Psoas muscle (tissue), 8 donors: ENCODE results near the gene SUCO. TPM values are rescaled to one million over a fixed set of nuclear protein-coding genes. Genes with fewer than 3 reads are reported as not detected.

ENCODE experiments used
- ATAC-seq, 4 donors: fragments of 200-7000 bp; cut with Tn5 transposase; one replicate each; pipeline ENCODE4 v1.9.1; 2020; ENCODE audit warnings: moderate library complexity in 3 of 4, mild to moderate bottlenecking in 2 of 4
- DNase-seq, 2 donors: peaks; one replicate each; pipeline ENCODE4 v3.0.0-alpha.2; 2020
- H3K27ac ChIP-seq: fragments of 200-600 bp; one replicate; pipeline ENCODE4 v1.8.0; 2022
- H3K27me3 ChIP-seq, 3 donors: fragments of 200-600 bp in 1 of 3; one replicate each; pipeline versions ENCODE4 v1.6.1 to v1.8.0; 2013 to 2022; ENCODE audit warnings: low read length in 2 of 3, mild to moderate bottlenecking in 2 of 3, moderate library complexity in 1 of 3; ENCODE audit not compliant: insufficient read depth in 3 of 3
- H3K36me3 ChIP-seq, 2 donors: fragments of 200-600 bp in 1 of 2; one replicate each; pipeline versions ENCODE4 v1.6.1 to v1.8.0; 2013 to 2022; ENCODE audit warnings: low read depth in 1 of 2, mild to moderate bottlenecking in 1 of 2, moderate library complexity in 1 of 2; ENCODE audit not compliant: insufficient read depth in 1 of 2
- H3K4me1 ChIP-seq: fragments of 200-600 bp; one replicate; pipeline ENCODE4 v1.8.0; 2022
- H3K4me3 ChIP-seq: fragments of 200-600 bp; one replicate; pipeline ENCODE4 v1.8.0; 2022; ENCODE audit warnings: mild to moderate bottlenecking
- H3K9me3 ChIP-seq: fragments of 200-600 bp; one replicate; pipeline ENCODE4 v1.8.0; 2022
- WGBS, 3 donors: extraction: QIAGEN DNeasy Blood & Tissue Kit; methylation state at CpG; one replicate each; pipeline versions ENCODE4 v1.1.6 to v1.1.7; 2013; 5-methylcytosine and 5-hydroxymethylcytosine counted together
- intact Hi-C, 2 donors: fragments of 100-400 bp; cut with DNase I; formaldehyde crosslinking; loops; one replicate each; pipeline versions ENCODE4 v1.11.0 to v1.14.2; 2022
- polyA plus RNA-seq, 3 donors: library from polyadenylated mRNA; stranded (reverse); fragments of 200-250 nt; gene quantifications; one replicate each; pipeline ENCODE4 v1.2.3, GENCODE V29; 2013
- total RNA-seq, 4 donors: library from RNA; stranded (reverse); fragmentation: NEBNext Ultra II Directional in 2 of 4; extraction: Animal tissue kit (Norgen Biotek cat#: 25700) in 2 of 4; gene quantifications; one replicate each; pipeline versions ENCODE4 v1.2.1 to v1.2.4, GENCODE V29; 2021 to 2023
- TF ChIP-seq, protein P1 (sequence below): fragments of 200-600 bp; IDR thresholded peaks from one replicate; pipeline ENCODE4 v1.8.0; 2022; ENCODE audit warnings: antibody characterized with exemption
- donor health status: healthy with polysubstance abuse.
- donor health status: DM: no; HTN: no; CAD: no; lungs with moderate emphysema.
- donor health status: Bipolar disorder and iron deficiency.
- donor health status: healthy.
- donor health status: DM: yes; HTN: yes; CAD: no.
- donor health status: DM: no; HTN: no; CAD: no.
- donor health status: DM: no; HTN: no; CAD: no.
- donor health status: DM: yes; HTN: yes; CAD: no.

The SUCO gene
- total and polyA plus RNA-seq, 7 donors = 2.6 to 8.2 (median 6.2) TPM

DNA sequence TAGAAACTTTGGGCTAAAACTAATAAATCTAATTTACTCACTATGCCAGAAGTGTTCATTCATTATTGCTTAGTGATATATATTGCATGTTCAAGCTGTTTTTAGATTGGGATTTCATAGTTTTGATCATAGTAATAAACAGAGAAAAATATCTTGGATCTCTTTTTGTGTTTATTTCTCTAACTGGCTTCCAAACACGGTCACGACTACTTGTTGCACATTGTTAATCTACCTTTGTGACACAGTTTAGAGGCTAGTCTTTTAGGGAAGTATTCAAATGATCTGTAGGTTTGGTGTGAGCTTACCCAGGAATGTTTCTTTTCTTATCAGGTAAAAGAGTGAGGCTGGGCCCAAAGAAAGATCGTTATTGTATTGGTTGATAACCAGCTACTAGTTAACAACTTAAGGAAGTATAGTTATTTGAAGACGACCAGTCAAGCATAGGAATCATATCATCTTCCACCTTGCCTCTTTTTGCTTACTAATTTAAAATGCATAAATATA, 75.2 kb downstream of the SUCO start:
- no peaks in the 10 kb centered on the region for H3K27me3 ChIP-seq
- no peak overlapping the region for H3K27ac ChIP-seq
- intact Hi-C loops = no loop called here
- ATAC-seq (no peak), DNase-seq (no peak)
- no peaks in the 10 kb centered on the region for H3K4me1 ChIP-seq
- no peak overlapping the region for H3K4me3 ChIP-seq
- WGBS, 3 donors = 81 to 88% (median 86%) methylated on average over 4 of the region's 4 CpGs
- H3K36me3 ChIP-seq = peaks cover 0 to 59% of the 10 kb centered on the region in 2 donors
- TF ChIP-seq, protein P1, sequence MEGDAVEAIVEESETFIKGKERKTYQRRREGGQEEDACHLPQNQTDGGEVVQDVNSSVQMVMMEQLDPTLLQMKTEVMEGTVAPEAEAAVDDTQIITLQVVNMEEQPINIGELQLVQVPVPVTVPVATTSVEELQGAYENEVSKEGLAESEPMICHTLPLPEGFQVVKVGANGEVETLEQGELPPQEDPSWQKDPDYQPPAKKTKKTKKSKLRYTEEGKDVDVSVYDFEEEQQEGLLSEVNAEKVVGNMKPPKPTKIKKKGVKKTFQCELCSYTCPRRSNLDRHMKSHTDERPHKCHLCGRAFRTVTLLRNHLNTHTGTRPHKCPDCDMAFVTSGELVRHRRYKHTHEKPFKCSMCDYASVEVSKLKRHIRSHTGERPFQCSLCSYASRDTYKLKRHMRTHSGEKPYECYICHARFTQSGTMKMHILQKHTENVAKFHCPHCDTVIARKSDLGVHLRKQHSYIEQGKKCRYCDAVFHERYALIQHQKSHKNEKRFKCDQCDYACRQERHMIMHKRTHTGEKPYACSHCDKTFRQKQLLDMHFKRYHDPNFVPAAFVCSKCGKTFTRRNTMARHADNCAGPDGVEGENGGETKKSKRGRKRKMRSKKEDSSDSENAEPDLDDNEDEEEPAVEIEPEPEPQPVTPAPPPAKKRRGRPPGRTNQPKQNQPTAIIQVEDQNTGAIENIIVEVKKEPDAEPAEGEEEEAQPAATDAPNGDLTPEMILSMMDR = no peak
- no peaks in the 10 kb centered on the region for H3K9me3 ChIP-seq

DNA sequence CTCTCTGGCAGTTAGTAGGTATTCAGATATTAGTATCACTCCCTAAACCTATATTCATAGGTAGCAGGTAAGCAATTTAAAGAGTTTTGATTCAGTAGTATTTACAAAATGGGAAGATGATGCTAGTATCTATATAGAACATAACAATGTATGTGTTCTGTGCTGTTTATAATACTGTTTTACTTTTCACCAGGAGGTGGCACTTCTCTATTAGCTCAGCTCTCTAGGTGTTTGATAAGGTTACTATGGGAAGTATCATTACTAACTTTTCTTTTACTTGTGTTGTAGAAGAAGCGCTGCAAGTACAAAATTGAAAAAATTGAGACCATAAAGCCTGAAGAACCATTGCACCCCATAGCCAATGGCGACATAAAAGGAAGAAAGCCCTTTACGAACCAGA, 76.6 kb downstream of the SUCO start:
- H3K9me3 ChIP-seq = no peaks in the 10 kb centered on the region
- H3K27ac ChIP-seq = no peak overlapping the region
- ATAC-seq (no peak), DNase-seq (no peak)
- H3K27me3 ChIP-seq = no peaks in the 10 kb centered on the region
- WGBS, 3 donors = 96 to 99% (median 98%) methylated on average over 3 of the region's 3 CpGs
- no peaks in the 10 kb centered on the region for H3K4me1 ChIP-seq
- no peak overlapping the region for H3K4me3 ChIP-seq
- peaks cover 0 to 45% of the 10 kb centered on the region in 2 donors for H3K36me3 ChIP-seq
- TF ChIP-seq, protein P1 = no peak
- intact Hi-C loops = no loop called here

DNA sequence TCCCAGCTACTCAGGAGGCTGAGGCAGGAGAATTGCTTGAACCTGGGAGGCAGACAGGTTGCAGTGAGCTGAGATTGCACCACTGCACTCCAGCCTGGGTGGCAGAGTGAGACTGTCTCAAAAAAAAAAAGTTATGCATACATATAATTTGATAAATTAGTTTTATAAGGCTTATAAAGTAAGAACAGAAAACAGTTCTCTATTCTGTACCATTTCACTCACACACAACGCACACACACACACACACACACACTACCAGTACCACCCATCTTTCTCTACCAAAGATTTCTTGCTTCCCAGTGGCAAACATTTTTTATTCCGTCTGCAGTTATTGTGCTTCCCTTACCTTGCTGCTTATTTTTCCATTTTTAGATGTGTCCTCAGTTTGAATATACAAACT, 79.5 kb downstream of the SUCO start:
- Histone ChIP-seq H3K4me1 (no peaks in the 10 kb centered on the region), H3K9me3 (no peaks in the 10 kb centered on the region), H3K4me3 (no peak overlapping the region), H3K27me3 (no peaks in the 10 kb centered on the region), H3K27ac (no peak overlapping the region), H3K36me3 (peaks cover 0 to 28% of the 10 kb centered on the region in 2 donors)
- no peak for ATAC-seq
- TF ChIP-seq, protein P1 = no peak
- intact Hi-C loops = no loop called here
- WGBS, 3 donors = 92 to 98% (median 98%) methylated on average over 2 of the region's 2 CpGs
- DNase-seq = no peak

DNA sequence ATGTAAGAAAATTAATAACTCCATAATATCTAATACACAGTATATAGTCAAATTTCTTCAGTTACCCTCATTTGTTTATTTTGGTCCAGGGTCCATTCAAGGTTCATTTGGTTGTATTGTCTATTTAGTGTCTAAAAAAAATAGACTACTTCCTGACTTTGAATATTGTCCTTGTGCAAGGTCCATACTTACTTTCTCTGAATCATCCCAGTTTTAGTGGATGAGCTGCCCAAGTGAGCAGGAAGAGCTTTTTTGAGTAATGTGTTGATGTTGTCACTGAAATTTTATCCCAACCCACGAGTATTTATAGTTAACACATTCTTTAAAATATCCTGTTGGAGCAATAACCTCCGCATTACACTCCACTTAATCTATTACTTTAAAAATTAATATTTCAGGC, 80.3 kb downstream of the SUCO start:
- intact Hi-C loops = no loop called here
- Histone ChIP-seq H3K27ac (no peak overlapping the region), H3K9me3 (no peaks in the 10 kb centered on the region), H3K36me3 (peaks cover 0 to 28% of the 10 kb centered on the region in 2 donors), H3K4me3 (no peak overlapping the region), H3K27me3 (no peaks in the 10 kb centered on the region), H3K4me1 (no peaks in the 10 kb centered on the region)
- no peak for DNase-seq
- TF ChIP-seq, protein P1 = no peak
- 88 to 92% (median 91%) methylated on average over 2 of the region's 2 CpGs for WGBS, 3 donors
- no peak for ATAC-seq

DNA sequence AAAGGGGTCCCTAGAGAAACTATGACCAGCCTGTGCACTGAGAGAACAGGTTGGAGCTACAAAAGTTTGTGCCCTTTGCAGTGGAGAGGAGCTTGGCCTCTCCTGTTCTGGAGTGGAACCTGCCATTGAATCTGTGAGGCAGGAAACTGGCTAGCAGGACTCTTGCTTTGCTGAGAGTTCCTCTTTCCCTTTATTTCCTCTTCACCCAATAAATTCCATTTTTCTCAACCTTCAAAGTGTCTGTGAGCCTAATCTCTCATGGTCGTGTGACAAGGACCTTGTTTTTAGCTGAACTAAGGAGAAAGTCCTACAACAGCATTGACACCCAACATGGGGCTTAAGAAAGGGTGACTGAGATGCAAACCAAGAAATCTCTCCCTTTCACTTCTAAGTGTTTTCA, 83.2 kb downstream of the SUCO start:
- peaks cover 12% of the 10 kb centered on the region for H3K9me3 ChIP-seq
- TF ChIP-seq, protein P1 = no peak
- intact Hi-C loops = no loop called here
- no peak for DNase-seq
- peaks cover 0 to 2% of the 10 kb centered on the region in 2 donors for H3K36me3 ChIP-seq
- H3K4me1 ChIP-seq = no peaks in the 10 kb centered on the region
- 52 to 58% (median 53%) methylated on average over 1 of the region's 1 CpG for WGBS, 3 donors
- no peak overlapping the region for H3K4me3 ChIP-seq
- no peak overlapping the region for H3K27ac ChIP-seq
- no peaks in the 10 kb centered on the region for H3K27me3 ChIP-seq
- ATAC-seq = no peak
